Measurements from ENCODE around the gene TLE1. TPM values are rescaled to one million over a fixed set of nuclear protein-coding genes. Genes with fewer than 3 reads are reported as not detected.

The TLE1 gene
- total RNA-seq, 1 donor: 9.0 TPM

- H3K36me3 ChIP-seq (ENCODE audit: insufficient read depth, low read length): no peaks in the 10 kb centered on the region
- no peak for TF ChIP-seq CTCF (IDR thresholded peaks at IDR 0.05; ENCODE audit: extremely low read depth, low read depth, low read length)
- no peak overlapping the region for H3K27ac ChIP-seq (ENCODE audit: low read depth, low read length)
- no peaks in the 10 kb centered on the region for H3K79me2 ChIP-seq (ENCODE audit: insufficient read depth, low read length)
- no peak for DNase-seq (ENCODE audit: insufficient read length, low spot score, missing footprints)
- no peak overlapping the region for H2AFZ ChIP-seq (ENCODE audit: low read length)
- no peaks in the 10 kb centered on the region for H3K9me3 ChIP-seq (ENCODE audit: low read depth, low read length)
- peaks cover 8% of the 10 kb centered on the region for H3K27me3 ChIP-seq (ENCODE audit: insufficient read depth, low read length)
- H4K20me1 ChIP-seq (ENCODE audit: insufficient read depth, low read length): no peaks in the 10 kb centered on the region
- no peaks in the 10 kb centered on the region for H3K4me1 ChIP-seq (ENCODE audit: insufficient read depth, low read length)
- H3K4me3 ChIP-seq (ENCODE audit: insufficient read depth, low read length): no peak overlapping the region
- H3K4me2 ChIP-seq (ENCODE audit: insufficient read depth, low read length): no peak overlapping the region
Measured at GRCh38 chr9:81718244-81718643, 28.9 kb upstream of the TLE1 start.

GRCh38 chr9:81717747-81718077 is 28.4 kb upstream of the TLE1 start:
- no peak overlapping the region for H3K4me3 ChIP-seq (ENCODE audit: insufficient read depth, low read length)
- H3K4me2 ChIP-seq (ENCODE audit: insufficient read depth, low read length): no peak overlapping the region
- no peak overlapping the region for H2AFZ ChIP-seq (ENCODE audit: low read length)
- no peaks in the 10 kb centered on the region for H3K79me2 ChIP-seq (ENCODE audit: insufficient read depth, low read length)
- no peak for DNase-seq (ENCODE audit: insufficient read length, low spot score, missing footprints)
- H3K27ac ChIP-seq (ENCODE audit: low read depth, low read length): no peak overlapping the region
- H3K27me3 ChIP-seq (ENCODE audit: insufficient read depth, low read length): peaks cover 8% of the 10 kb centered on the region
- no peaks in the 10 kb centered on the region for H3K9me3 ChIP-seq (ENCODE audit: low read depth, low read length)
- no peaks in the 10 kb centered on the region for H3K36me3 ChIP-seq (ENCODE audit: insufficient read depth, low read length)
- no peaks in the 10 kb centered on the region for H3K4me1 ChIP-seq (ENCODE audit: insufficient read depth, low read length)
- H4K20me1 ChIP-seq (ENCODE audit: insufficient read depth, low read length): no peaks in the 10 kb centered on the region
- no peak for TF ChIP-seq CTCF (IDR thresholded peaks at IDR 0.05; ENCODE audit: extremely low read depth, low read depth, low read length)

GRCh38 chr9:81717061-81717746 is 27.9 kb upstream of the TLE1 start:
- no peaks in the 10 kb centered on the region for H3K79me2 ChIP-seq (ENCODE audit: insufficient read depth, low read length)
- H3K27me3 ChIP-seq (ENCODE audit: insufficient read depth, low read length): peaks cover 8% of the 10 kb centered on the region
- no peaks in the 10 kb centered on the region for H3K9me3 ChIP-seq (ENCODE audit: low read depth, low read length)
- H3K4me1 ChIP-seq (ENCODE audit: insufficient read depth, low read length): no peaks in the 10 kb centered on the region
- TF ChIP-seq CTCF (IDR thresholded peaks at IDR 0.05; ENCODE audit: extremely low read depth, low read depth, low read length): no peak
- no peak overlapping the region for H2AFZ ChIP-seq (ENCODE audit: low read length)
- no peak overlapping the region for H3K4me3 ChIP-seq (ENCODE audit: insufficient read depth, low read length)
- DNase-seq (ENCODE audit: insufficient read length, low spot score, missing footprints): no peak
- H3K27ac ChIP-seq (ENCODE audit: low read depth, low read length): no peak overlapping the region
- H3K4me2 ChIP-seq (ENCODE audit: insufficient read depth, low read length): no peak overlapping the region
- no peaks in the 10 kb centered on the region for H3K36me3 ChIP-seq (ENCODE audit: insufficient read depth, low read length)
- H4K20me1 ChIP-seq (ENCODE audit: insufficient read depth, low read length): no peaks in the 10 kb centered on the region

GRCh38 chr9:81716409-81716808 is 27.1 kb upstream of the TLE1 start:
- Histone ChIP-seq H3K4me3 (ENCODE audit: insufficient read depth, low read length) (no peak overlapping the region), H4K20me1 (ENCODE audit: insufficient read depth, low read length) (no peaks in the 10 kb centered on the region), H3K27me3 (ENCODE audit: insufficient read depth, low read length) (peaks cover 8% of the 10 kb centered on the region), H2AFZ (ENCODE audit: low read length) (no peak overlapping the region), H3K9me3 (ENCODE audit: low read depth, low read length) (no peaks in the 10 kb centered on the region), H3K27ac (ENCODE audit: low read depth, low read length) (no peak overlapping the region), H3K36me3 (ENCODE audit: insufficient read depth, low read length) (no peaks in the 10 kb centered on the region), H3K79me2 (ENCODE audit: insufficient read depth, low read length) (no peaks in the 10 kb centered on the region), H3K4me2 (ENCODE audit: insufficient read depth, low read length) (no peak overlapping the region), H3K4me1 (ENCODE audit: insufficient read depth, low read length) (no peaks in the 10 kb centered on the region)
- no peak for TF ChIP-seq CTCF (IDR thresholded peaks at IDR 0.05; ENCODE audit: extremely low read depth, low read depth, low read length)
- DNase-seq (ENCODE audit: insufficient read length, low spot score, missing footprints): peak; percentile 52

All from osteoblast (primary cell).